Neural crest cell (in vitro differentiated cells): Measurements from ENCODE around the gene SMCHD1. TPM values are rescaled to one million over a fixed set of nuclear protein-coding genes. Genes with fewer than 3 reads are reported as not detected.

ENCODE experiments used
- DNase-seq: peaks from one replicate; pipeline ENCODE4 v3.0.0; 2021; ENCODE audit warnings: low read depth, mixed read lengths, low spot score
- H3K27ac Mint-ChIP-seq: one replicate; pipeline ENCODE4 v1.8.0; 2021; ENCODE audit warnings: mild to moderate bottlenecking, mixed read lengths; ENCODE audit not compliant: unreplicated experiment
- H3K27me3 Mint-ChIP-seq: 2 replicates; pipeline ENCODE4 v1.8.0; 2021; ENCODE audit warnings: low read depth, mild to moderate bottlenecking, mixed read lengths
- H3K36me3 Mint-ChIP-seq: 2 replicates; pipeline ENCODE4 v1.8.0; 2021; ENCODE audit warnings: low read depth, mild to moderate bottlenecking, mixed read lengths
- H3K4me1 Mint-ChIP-seq: 2 replicates; pipeline ENCODE4 v1.8.0; 2021; ENCODE audit warnings: mixed read lengths
- H3K4me3 Mint-ChIP-seq: one replicate; pipeline ENCODE4 v1.8.0; 2021; ENCODE audit warnings: mild to moderate bottlenecking, mixed read lengths
- H3K9me3 Mint-ChIP-seq: 2 replicates; pipeline ENCODE4 v1.8.0; 2021; ENCODE audit warnings: mixed read lengths
- CTCF ChIP-seq: fragments of 200-600 bp; sonication (generic); conservative IDR thresholded peaks from 2 replicates; pipeline ENCODE4 v1.5.0; 2021; ENCODE audit warnings: antibody characterized with exemption, mild to moderate bottlenecking
- total RNA-seq: library from RNA; stranded (reverse); gene quantifications from 2 replicates; pipeline ENCODE4 v1.2.1, GENCODE V29; 2021

SMCHD1 gene
- total RNA-seq, 1 donor from 2014 or later = 66.3 TPM

- DNase-seq = no peak
- no peak for TF ChIP-seq CTCF
- H3K36me3 Mint-ChIP-seq = no peaks in the 10 kb centered on the region
- no peak overlapping the region for H3K27ac Mint-ChIP-seq
- H3K27me3 Mint-ChIP-seq = peaks cover 21% of the 10 kb centered on the region
- no peaks in the 10 kb centered on the region for H3K4me1 Mint-ChIP-seq
- H3K9me3 Mint-ChIP-seq = no peaks in the 10 kb centered on the region
- no peak overlapping the region for H3K4me3 Mint-ChIP-seq
These were observed 198.6 kb downstream of the SMCHD1 start for GRCh38 chr18:2853926-2854664.

Other genes starting within 250 kb of the SMCHD1 start
- 12.6 and 13.2 TPM in 2 replicates for gene METTL4, start 84.2 kb upstream of the SMCHD1 start, total RNA-seq
- gene NDC80, start 84.2 kb upstream of the SMCHD1 start, total RNA-seq = 49.5 and 52.1 TPM in 2 replicates
- 16.0 and 19.2 TPM in 2 replicates for gene EMILIN2, start 191.3 kb downstream of the SMCHD1 start, total RNA-seq